Mesothelial cell of epicardium (in vitro differentiated cells): Measurements from ENCODE around the gene NFX1. TPM values are rescaled to one million over a fixed set of nuclear protein-coding genes. Genes with fewer than 3 reads are reported as not detected.

Experiments used
- DNase-seq, 2 experiments: peaks; one replicate each; pipeline ENCODE4 v3.0.0; 2021; ENCODE audit warnings: low spot score in 2 of 2; ENCODE audit not compliant: unreplicated experiment in 2 of 2
- H3K27ac Mint-ChIP-seq: 2 replicates; pipeline ENCODE4 v1.8.0; 2021; ENCODE audit warnings: mixed read lengths
- H3K27me3 Mint-ChIP-seq: 2 replicates; pipeline ENCODE4 v1.8.0; 2021; ENCODE audit warnings: low read depth, mixed read lengths
- H3K36me3 Mint-ChIP-seq: 2 replicates; pipeline ENCODE4 v1.8.0; 2021; ENCODE audit warnings: mixed read lengths
- H3K4me1 Mint-ChIP-seq: 2 replicates; pipeline ENCODE4 v1.8.0; 2021; ENCODE audit warnings: mixed read lengths
- H3K4me3 Mint-ChIP-seq: 2 replicates; pipeline ENCODE4 v1.8.0; 2021; ENCODE audit warnings: mild to moderate bottlenecking, moderate library complexity, mixed read lengths
- H3K9me3 Mint-ChIP-seq: 2 replicates; pipeline ENCODE4 v1.8.0; 2021; ENCODE audit warnings: mixed read lengths
- total RNA-seq: library from RNA; stranded (reverse); gene quantifications from 3 replicates; pipeline ENCODE4 v1.2.1, GENCODE V29; 2021
- TF ChIP-seq, protein P1 (sequence below): fragments of 200-600 bp; sonication (generic); IDR thresholded peaks from one replicate; pipeline ENCODE4 v1.5.0; 2021; ENCODE audit warnings: antibody characterized with exemption; ENCODE audit not compliant: unreplicated experiment

Gene NFX1
- total RNA-seq, 1 donor from 2014 or later = 30.2 TPM

DNA sequence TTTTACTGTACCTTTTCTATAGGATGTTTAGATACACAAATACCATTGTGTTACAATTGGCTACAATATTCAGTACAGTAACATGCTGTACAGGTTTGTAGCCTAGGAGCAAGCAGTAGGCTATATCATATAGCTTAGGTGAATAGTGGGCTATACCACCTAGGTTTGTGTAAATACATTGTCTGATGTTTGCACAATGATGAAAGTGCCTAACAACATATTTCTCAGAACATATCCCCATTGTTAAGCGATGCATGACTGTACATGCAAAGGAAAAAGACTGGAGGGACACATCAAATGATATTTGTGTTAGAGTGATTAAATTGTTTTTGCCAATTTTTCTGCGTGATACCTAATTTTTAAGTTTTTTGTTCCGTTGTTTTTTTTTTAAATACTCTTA, 20.2 kb upstream of the NFX1 start:
- Mint-ChIP-seq H3K27ac (no peak overlapping the region), H3K4me1 (peaks cover 13% of the 10 kb centered on the region), H3K27me3 (no peaks in the 10 kb centered on the region), H3K9me3 (no peaks in the 10 kb centered on the region), H3K36me3 (peaks cover 33% of the 10 kb centered on the region), H3K4me3 (no peak overlapping the region)
- TF ChIP-seq, protein P1, sequence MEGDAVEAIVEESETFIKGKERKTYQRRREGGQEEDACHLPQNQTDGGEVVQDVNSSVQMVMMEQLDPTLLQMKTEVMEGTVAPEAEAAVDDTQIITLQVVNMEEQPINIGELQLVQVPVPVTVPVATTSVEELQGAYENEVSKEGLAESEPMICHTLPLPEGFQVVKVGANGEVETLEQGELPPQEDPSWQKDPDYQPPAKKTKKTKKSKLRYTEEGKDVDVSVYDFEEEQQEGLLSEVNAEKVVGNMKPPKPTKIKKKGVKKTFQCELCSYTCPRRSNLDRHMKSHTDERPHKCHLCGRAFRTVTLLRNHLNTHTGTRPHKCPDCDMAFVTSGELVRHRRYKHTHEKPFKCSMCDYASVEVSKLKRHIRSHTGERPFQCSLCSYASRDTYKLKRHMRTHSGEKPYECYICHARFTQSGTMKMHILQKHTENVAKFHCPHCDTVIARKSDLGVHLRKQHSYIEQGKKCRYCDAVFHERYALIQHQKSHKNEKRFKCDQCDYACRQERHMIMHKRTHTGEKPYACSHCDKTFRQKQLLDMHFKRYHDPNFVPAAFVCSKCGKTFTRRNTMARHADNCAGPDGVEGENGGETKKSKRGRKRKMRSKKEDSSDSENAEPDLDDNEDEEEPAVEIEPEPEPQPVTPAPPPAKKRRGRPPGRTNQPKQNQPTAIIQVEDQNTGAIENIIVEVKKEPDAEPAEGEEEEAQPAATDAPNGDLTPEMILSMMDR = no peak
- no peak for DNase-seq

DNA sequence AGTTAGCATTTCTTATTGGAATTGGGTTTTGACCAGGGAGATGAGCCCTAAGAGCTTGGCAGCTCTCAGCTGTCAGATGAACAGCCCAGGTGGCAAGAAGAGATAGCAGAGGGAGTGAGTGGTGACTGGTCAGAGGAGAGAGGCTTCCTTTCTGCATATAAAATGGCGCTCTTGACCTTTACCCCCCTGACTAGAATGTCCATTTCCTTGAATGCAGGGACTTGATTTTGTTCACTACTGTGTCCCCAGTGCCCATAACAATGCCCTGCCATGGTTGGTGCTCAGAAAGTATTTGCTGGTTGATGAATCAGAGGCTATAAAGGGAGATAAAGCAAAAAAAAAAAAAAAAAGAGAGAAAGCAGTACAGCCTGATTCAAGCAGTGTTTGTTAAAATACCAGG, 18.3 kb upstream of the NFX1 start:
- H3K4me3 Mint-ChIP-seq = no peak overlapping the region
- no peak overlapping the region for H3K27ac Mint-ChIP-seq
- TF ChIP-seq, protein P1 = no peak
- no peaks in the 10 kb centered on the region for H3K4me1 Mint-ChIP-seq
- DNase-seq = no peak
- no peaks in the 10 kb centered on the region for H3K9me3 Mint-ChIP-seq
- H3K36me3 Mint-ChIP-seq = peaks cover 36% of the 10 kb centered on the region
- H3K27me3 Mint-ChIP-seq = no peaks in the 10 kb centered on the region

DNA sequence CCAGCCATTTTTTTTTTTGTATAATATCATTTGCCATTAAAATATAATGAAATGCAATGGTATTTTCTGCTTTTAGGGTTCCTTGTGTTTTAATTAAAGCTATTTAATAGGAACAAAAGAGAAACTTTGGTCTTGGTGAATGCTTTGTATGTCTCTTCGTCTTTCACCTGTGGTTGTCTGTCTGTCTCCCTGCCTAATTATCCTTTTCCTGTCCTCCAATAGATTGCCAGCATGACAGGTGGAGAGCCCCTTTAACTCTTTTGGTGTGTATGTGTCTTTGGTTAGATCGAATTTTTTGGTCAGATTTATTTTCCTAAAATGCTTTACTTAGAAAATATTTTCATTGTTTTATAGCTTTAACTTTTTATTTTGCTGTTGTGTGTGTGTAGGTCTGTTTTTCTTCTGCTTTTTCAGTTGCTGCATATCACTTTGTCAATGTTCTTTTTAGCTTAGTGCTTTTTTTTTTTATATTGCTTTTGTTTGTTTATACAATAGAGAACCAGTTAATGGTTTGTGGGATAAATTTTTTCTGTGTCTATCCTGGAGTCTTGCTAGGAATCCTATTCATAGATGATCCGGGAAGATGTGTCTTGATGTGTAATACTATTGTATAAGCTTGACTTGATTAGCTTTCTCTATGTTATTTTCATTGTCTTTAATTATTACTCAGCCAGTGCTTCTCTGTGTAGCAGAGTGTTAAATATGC, 16.9 kb upstream of the NFX1 start:
- no peak overlapping the region for H3K27ac Mint-ChIP-seq
- TF ChIP-seq, protein P1 = no peak
- peaks cover 42% of the 10 kb centered on the region for H3K36me3 Mint-ChIP-seq
- no peaks in the 10 kb centered on the region for H3K4me1 Mint-ChIP-seq
- DNase-seq = no peak
- H3K9me3 Mint-ChIP-seq = no peaks in the 10 kb centered on the region
- no peaks in the 10 kb centered on the region for H3K27me3 Mint-ChIP-seq
- H3K4me3 Mint-ChIP-seq = no peak overlapping the region

DNA sequence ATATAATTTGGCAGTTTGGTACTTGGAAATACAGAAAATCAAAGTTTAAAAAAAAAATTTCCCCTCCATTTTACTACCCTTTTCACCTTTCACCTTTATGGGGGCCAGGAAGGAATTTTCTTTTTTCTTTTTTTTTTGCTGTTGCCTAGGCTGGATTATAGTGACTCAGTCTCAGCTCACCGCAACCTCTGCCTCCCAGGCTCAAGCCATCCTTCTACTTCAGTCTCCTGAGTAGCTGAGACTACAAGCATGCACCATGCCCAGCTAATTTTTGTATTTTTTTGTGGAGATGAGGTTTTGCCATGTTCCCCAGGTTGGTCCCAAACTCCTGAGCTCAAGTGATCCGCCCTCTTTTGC, 16.4 kb upstream of the NFX1 start:
- Mint-ChIP-seq H3K4me1 (no peaks in the 10 kb centered on the region), H3K27ac (no peak overlapping the region), H3K36me3 (peaks cover 40% of the 10 kb centered on the region), H3K9me3 (no peaks in the 10 kb centered on the region), H3K4me3 (no peak overlapping the region), H3K27me3 (no peaks in the 10 kb centered on the region)
- no peak for DNase-seq
- TF ChIP-seq, protein P1 = no peak

DNA sequence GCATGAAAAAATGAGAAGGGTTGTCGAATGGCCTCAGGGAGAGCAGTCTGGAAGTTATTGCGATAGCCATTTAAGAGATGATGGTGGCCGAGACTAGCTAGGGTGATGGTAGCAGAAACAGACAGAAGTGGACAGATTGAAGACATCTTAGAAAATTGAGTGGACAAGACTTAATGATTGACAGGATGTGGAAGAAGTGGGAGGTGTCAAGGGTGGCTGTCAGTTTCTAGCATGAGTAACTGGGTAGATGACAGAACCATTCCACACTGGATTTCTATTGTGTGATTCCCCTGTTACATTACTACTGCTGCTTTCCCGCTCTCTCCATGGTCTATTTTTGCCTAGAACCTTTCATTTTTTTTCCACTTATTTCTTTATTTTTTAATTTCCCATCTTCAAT, 12.8 kb upstream of the NFX1 start:
- Mint-ChIP-seq H3K9me3 (no peaks in the 10 kb centered on the region), H3K36me3 (peaks cover 36% of the 10 kb centered on the region), H3K27ac (no peak overlapping the region)

More for the DNA sequence above, 12.8 kb upstream of the NFX1 start:
- no peak for DNase-seq
- TF ChIP-seq, protein P1 = no peak
- no peaks in the 10 kb centered on the region for H3K4me1 Mint-ChIP-seq
- H3K27me3 Mint-ChIP-seq = no peaks in the 10 kb centered on the region
- no peak overlapping the region for H3K4me3 Mint-ChIP-seq
